Measurements from ENCODE around the gene MARVELD1. TPM values are rescaled to one million over a fixed set of nuclear protein-coding genes. Genes with fewer than 3 reads are reported as not detected.

The MARVELD1 gene
- polyA plus RNA-seq, 2 of the 4 experiments (the other 2 are of a cell fraction), result 29.1 to 31.7 TPM

DNA sequence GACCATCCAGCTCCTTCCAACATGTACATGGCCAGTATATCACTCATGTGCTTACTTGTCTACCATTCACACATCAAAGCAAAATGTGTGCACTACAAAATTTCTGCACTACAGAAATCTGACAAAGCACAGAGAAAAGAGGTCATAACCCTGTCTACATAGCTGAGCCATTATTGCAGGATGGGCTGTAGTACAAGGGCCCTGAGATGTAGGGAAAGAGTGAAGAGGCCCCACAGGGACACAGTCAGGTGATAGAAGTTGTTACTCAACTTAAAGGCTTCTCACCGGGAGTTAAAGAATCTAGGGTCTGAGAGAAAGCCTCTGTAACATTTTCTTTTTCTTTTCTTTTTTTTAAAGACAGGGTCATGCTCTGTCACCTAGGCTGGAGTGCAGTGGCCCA is 44.0 kb upstream of the MARVELD1 start:
- Histone ChIP-seq H3K4me3 (no peak overlapping the region), H3K4me1 (peaks cover 12% of the 10 kb centered on the region), H3K4me2 (no peak overlapping the region), H3K9me3 (no peaks in the 10 kb centered on the region), H3K27ac (no peak overlapping the region)
- DNase-seq (ENCODE audit: low read depth in 1 of 2, low spot score in 1 of 2) (no peak), ATAC-seq (peak; percentile 4 to 37; a peak in 4 of 6 replicates), FAIRE-seq (no peak)
- CTCF ChIA-PET, result interaction anchor here (0.7 to 37.6 kb wide), 6 partner anchors 11 to 97 kb away, joined by 3 to 1127 read pairs (median 8); partner anchors contain the start of genes ANKRD2, MARVELD1 and ZFYVE27
- no peak for TF ChIP-seq TFCP2L1 (CRISPR knock-in tag; IDR thresholded peaks at IDR 0.05)
- no peak for TF ChIP-seq POLR2A (IDR thresholded peaks at IDR 0.05; ENCODE audit: low read length)
- no peak for TF ChIP-seq NFE2L2 (conservative IDR thresholded peaks at IDR 0.05; ENCODE audit: low read length)
- TF ChIP-seq CTCF (IDR thresholded peaks at IDR 0.05), result no peak
- no peak for TF ChIP-seq RARB (CRISPR knock-in tag; IDR thresholded peaks at IDR 0.05)
- no peak for TF ChIP-seq HOXB5 (CRISPR knock-in tag; IDR thresholded peaks at IDR 0.05)
- TF ChIP-seq RCOR1 (IDR thresholded peaks at IDR 0.05; ENCODE audit: low read depth, low read length), result no peak
- TF ChIP-seq HEYL (CRISPR knock-in tag; IDR thresholded peaks at IDR 0.05), result no peak
- TF ChIP-seq PHF8 (IDR thresholded peaks at IDR 0.05; ENCODE audit: borderline replicate concordance, low read depth), result no peak
- TF ChIP-seq RFX5 (IDR thresholded peaks at IDR 0.05), result no peak
- TF ChIP-seq SREBF2 (IDR thresholded peaks at IDR 0.05), result no peak
- no peak for TF ChIP-seq MYC (IDR thresholded peaks at IDR 0.05; ENCODE audit: borderline replicate concordance, low read length)
- TF ChIP-seq, protein P1, sequence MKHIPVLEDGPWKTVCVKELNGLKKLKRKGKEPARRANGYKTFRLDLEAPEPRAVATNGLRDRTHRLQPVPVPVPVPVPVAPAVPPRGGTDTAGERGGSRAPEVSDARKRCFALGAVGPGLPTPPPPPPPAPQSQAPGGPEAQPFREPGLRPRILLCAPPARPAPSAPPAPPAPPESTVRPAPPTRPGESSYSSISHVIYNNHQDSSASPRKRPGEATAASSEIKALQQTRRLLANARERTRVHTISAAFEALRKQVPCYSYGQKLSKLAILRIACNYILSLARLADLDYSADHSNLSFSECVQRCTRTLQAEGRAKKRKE (CRISPR knock-in tag; IDR thresholded peaks at IDR 0.05; ENCODE audit: low read depth), result no peak
- no peak for TF ChIP-seq ELK1 (IDR thresholded peaks at IDR 0.05; ENCODE audit: low read depth, low read length)
- TF ChIP-seq FOSB (CRISPR knock-in tag; IDR thresholded peaks at IDR 0.05), result no peak
- no peak for TF ChIP-seq ZNF302 (CRISPR knock-in tag; IDR thresholded peaks at IDR 0.05)
- POLR2A ChIA-PET, result interaction anchor here (0.7 to 1.4 kb wide), 2 partner anchors 18 to 21 kb away, joined by 3 to 5 read pairs; partner anchors contain the start of gene AVPI1
- 76% methylated on average over 1 of the region's 1 CpG for WGBS (ENCODE audit: missing lambda C conversion rate)

GRCh38 chr10:97673736-97674525 is 39.6 kb upstream of the MARVELD1 start:
- POLR2A ChIA-PET, result interaction anchor here (1.2 kb wide), 1 partner anchor 63 kb away, joined by 4 read pairs; the partner anchor contains the start of gene ZFYVE27
- CTCF ChIA-PET, result interaction anchor here (0.6 to 37.6 kb wide), 6 partner anchors 8 to 181 kb away, joined by 3 to 1127 read pairs (median 4); partner anchors contain the start of genes ANKRD2, AVPI1, MARVELD1 and ZFYVE27
- H3K27ac ChIP-seq, result peak overlapping the region in 1 of 2 experiments; percentile 42; a peak in 3 of 6 replicates
- DNase-seq (ENCODE audit: low read depth in 1 of 2, low spot score in 1 of 2) (peak in 1 of 2 experiments; percentile 67), ATAC-seq (peak; percentile 56 to 65; a peak in 5 of 6 replicates), FAIRE-seq (no peak)
- H3K4me1 ChIP-seq, result peaks cover 19% of the 10 kb centered on the region
- TF ChIP-seq CEBPB (IDR thresholded peaks at IDR 0.05) (no peak), HOXB5 (CRISPR knock-in tag; IDR thresholded peaks at IDR 0.05) (no peak)
- 0 out of 3 replicates have a peak overlapping the region, but pooled peaks have one; percentile 8 for H3K4me2 ChIP-seq
- H3K4me3 ChIP-seq, result no peak overlapping the region
- WGBS (ENCODE audit: missing lambda C conversion rate), result 65% methylated on average over 8 of the region's 8 CpGs
- H3K9me3 ChIP-seq, result no peaks in the 10 kb centered on the region

- FAIRE-seq, result no peak
- no peak for TF ChIP-seq SREBF2 (IDR thresholded peaks at IDR 0.05)
- no peak for TF ChIP-seq HOXB13 (CRISPR knock-in tag; IDR thresholded peaks at IDR 0.05; ENCODE audit: low read depth)
- no peak for TF ChIP-seq ELK1 (IDR thresholded peaks at IDR 0.05; ENCODE audit: low read depth, low read length)
- TF ChIP-seq, protein P2, sequence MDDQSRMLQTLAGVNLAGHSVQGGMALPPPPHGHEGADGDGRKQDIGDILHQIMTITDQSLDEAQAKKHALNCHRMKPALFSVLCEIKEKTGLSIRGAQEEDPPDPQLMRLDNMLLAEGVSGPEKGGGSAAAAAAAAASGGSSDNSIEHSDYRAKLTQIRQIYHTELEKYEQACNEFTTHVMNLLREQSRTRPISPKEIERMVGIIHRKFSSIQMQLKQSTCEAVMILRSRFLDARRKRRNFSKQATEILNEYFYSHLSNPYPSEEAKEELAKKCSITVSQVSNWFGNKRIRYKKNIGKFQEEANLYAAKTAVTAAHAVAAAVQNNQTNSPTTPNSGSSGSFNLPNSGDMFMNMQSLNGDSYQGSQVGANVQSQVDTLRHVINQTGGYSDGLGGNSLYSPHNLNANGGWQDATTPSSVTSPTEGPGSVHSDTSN (IDR thresholded peaks at IDR 0.05), result no peak
- no peak for TF ChIP-seq CTCF (IDR thresholded peaks at IDR 0.05)
- CTCF ChIA-PET, result interaction anchor here (0.6 to 37.6 kb wide), 6 partner anchors 9 to 668 kb away, joined by 3 to 1127 read pairs (median 6); partner anchors contain the start of genes ANKRD2, AVPI1, MARVELD1 and ZFYVE27
- no peak for ATAC-seq
- POLR2A ChIA-PET, result interaction anchor here (1.6 kb wide), 1 partner anchor 12 kb away, joined by 8 read pairs; the partner anchor contains the start of gene AVPI1
- DNase-seq (ENCODE audit: low read depth in 1 of 2, low spot score in 1 of 2), result no peak
- Histone ChIP-seq H3K9me3 (no peaks in the 10 kb centered on the region), H3K4me3 (no peak overlapping the region), H3K27ac (peak overlapping the region in 1 of 2 experiments; percentile 16; a peak in 1 of 6 replicates), H3K4me1 (peaks cover 19% of the 10 kb centered on the region), H3K4me2 (no peak overlapping the region)
- WGBS (ENCODE audit: missing lambda C conversion rate), result 84% methylated on average over 9 of the region's 9 CpGs
Measured at GRCh38 chr10:97675222-97675621, 38.3 kb upstream of the MARVELD1 start.
